ENCODE measurements around the gene GPR179. TPM values are rescaled to one million over a fixed set of nuclear protein-coding genes. Genes with fewer than 3 reads are reported as not detected.

Gene GPR179, protein sequence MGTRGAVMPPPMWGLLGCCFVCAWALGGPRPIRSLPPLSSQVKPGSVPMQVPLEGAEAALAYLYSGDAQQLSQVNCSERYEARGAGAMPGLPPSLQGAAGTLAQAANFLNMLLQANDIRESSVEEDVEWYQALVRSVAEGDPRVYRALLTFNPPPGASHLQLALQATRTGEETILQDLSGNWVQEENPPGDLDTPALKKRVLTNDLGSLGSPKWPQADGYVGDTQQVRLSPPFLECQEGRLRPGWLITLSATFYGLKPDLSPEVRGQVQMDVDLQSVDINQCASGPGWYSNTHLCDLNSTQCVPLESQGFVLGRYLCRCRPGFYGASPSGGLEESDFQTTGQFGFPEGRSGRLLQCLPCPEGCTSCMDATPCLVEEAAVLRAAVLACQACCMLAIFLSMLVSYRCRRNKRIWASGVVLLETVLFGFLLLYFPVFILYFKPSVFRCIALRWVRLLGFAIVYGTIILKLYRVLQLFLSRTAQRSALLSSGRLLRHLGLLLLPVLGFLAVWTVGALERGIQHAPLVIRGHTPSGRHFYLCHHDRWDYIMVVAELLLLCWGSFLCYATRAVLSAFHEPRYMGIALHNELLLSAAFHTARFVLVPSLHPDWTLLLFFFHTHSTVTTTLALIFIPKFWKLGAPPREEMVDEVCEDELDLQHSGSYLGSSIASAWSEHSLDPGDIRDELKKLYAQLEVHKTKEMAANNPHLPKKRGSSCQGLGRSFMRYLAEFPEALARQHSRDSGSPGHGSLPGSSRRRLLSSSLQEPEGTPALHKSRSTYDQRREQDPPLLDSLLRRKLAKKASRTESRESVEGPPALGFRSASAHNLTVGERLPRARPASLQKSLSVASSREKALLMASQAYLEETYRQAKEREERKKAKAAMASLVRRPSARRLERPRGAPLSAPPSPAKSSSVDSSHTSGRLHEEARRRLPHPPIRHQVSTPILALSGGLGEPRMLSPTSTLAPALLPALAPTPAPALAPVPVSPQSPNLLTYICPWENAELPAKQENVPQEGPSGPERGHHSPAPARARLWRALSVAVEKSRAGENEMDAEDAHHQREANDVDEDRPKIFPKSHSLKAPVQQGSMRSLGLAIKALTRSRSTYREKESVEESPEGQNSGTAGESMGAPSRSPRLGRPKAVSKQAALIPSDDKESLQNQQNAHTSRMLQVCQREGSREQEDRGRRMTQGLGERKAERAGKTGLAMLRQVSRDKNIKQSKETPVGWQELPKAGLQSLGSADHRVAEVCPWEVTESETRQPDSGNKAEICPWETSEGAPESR (N-terminal part only)
- under 1 TPM; under 0.01 TPM for total RNA-seq

DNA sequence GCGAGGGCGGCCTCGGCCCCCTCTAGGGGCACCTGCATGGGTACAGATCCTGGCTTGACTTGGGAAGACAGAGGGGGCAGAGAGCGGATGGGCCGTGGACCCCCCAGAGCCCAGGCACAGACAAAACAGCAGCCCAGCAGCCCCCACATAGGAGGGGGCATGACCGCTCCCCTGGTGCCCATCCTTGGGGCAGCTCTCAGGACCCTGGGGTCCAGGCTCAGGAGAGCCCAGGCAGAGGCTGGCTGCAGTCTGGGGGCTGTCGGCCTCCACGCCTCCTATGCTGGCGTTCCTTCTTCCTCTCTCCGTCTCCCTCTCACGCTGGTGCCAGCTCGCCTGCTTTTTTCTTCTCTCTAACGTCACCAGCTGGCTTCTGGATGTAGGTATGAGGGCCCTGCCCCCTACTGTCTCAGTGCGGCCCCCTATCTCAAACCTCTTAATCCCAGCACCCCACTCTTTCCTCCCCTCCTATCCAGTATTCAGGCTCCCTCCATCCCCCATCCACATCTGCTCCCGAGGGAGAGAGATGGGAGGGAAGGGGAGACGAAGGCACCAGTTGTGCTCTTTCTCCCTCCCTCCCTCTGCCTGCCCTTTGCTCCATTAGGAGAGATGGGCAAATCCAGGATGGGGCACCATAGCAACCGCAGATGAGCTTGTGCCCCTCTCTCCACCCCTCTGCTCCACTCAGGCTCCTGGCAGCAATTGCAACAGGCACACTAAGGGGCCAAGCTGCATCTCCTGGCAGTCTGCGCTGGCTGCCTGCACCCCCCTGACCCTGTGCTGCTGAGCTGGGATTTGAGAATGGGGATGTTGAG, at the start of gene GPR179:
GPR179 (minus strand) TSS at position 349 of the 812 bp plus-strand sequence; CDS start at position 182, 167 bp downstream.
- Histone ChIP-seq H3K4me1 (peaks cover 0 to 6% of the 10 kb centered on the region in 2 donors), H3K36me3 (no peaks in the 10 kb centered on the region), H3K27me3 (peaks cover 0 to 10% of the 10 kb centered on the region in 2 donors), H3K27ac (no peak within 1 kb of the TSS), H3K9me3 (no peaks in the 10 kb centered on the region), H3K4me3 (no peak within 1 kb of the TSS)
- TF ChIP-seq POLR2A (IDR thresholded peaks at IDR 0.05) (no peak), POLR2AphosphoS5 (IDR thresholded peaks at IDR 0.05) (no peak)
- TF ChIP-seq, protein P1, sequence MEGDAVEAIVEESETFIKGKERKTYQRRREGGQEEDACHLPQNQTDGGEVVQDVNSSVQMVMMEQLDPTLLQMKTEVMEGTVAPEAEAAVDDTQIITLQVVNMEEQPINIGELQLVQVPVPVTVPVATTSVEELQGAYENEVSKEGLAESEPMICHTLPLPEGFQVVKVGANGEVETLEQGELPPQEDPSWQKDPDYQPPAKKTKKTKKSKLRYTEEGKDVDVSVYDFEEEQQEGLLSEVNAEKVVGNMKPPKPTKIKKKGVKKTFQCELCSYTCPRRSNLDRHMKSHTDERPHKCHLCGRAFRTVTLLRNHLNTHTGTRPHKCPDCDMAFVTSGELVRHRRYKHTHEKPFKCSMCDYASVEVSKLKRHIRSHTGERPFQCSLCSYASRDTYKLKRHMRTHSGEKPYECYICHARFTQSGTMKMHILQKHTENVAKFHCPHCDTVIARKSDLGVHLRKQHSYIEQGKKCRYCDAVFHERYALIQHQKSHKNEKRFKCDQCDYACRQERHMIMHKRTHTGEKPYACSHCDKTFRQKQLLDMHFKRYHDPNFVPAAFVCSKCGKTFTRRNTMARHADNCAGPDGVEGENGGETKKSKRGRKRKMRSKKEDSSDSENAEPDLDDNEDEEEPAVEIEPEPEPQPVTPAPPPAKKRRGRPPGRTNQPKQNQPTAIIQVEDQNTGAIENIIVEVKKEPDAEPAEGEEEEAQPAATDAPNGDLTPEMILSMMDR (IDR thresholded peaks at IDR 0.05) = no peak
- intact Hi-C loops (cut with DNase I; ENCODE audit: low total_unique reads) = loop anchor here (10.0 kb wide), 1 partner anchor 71 kb away; no protein-coding TSS in a partner anchor
- no peak for DNase-seq (ENCODE audit: low spot score in 2 of 2)

DNA sequence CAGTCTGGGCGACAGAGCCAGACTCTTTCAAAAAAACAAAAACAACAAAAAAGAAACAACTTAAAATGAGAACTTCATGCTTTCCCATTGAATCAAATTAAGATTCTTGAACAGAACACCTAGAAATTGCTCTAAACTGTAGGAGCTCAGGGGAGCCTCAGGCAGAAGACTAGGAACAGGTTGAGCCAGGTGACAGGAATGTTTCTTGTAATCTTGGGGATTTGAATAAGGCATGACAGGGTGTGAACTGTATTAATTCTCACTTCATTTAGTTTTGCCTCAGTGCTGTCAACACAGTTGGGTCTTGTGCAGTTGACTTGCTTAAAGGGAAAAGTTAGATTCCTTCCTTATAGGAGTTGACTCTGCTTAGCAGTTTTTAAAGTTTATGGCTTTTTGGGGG, 35.7 kb upstream of the GPR179 start:
- H3K27ac ChIP-seq = no peak overlapping the region
- H3K4me3 ChIP-seq = no peak overlapping the region
- intact Hi-C loops (cut with DNase I; ENCODE audit: low total_unique reads) = no loop called here
- H3K9me3 ChIP-seq = no peaks in the 10 kb centered on the region
- H3K36me3 ChIP-seq = no peaks in the 10 kb centered on the region
- no peaks in the 10 kb centered on the region for H3K4me1 ChIP-seq
- no peak for DNase-seq (ENCODE audit: low spot score in 2 of 2)
- H3K27me3 ChIP-seq = no peaks in the 10 kb centered on the region
- TF ChIP-seq POLR2A (IDR thresholded peaks at IDR 0.05) (no peak), POLR2AphosphoS5 (IDR thresholded peaks at IDR 0.05) (no peak)
- TF ChIP-seq, protein P1 (IDR thresholded peaks at IDR 0.05) = no peak

DNA sequence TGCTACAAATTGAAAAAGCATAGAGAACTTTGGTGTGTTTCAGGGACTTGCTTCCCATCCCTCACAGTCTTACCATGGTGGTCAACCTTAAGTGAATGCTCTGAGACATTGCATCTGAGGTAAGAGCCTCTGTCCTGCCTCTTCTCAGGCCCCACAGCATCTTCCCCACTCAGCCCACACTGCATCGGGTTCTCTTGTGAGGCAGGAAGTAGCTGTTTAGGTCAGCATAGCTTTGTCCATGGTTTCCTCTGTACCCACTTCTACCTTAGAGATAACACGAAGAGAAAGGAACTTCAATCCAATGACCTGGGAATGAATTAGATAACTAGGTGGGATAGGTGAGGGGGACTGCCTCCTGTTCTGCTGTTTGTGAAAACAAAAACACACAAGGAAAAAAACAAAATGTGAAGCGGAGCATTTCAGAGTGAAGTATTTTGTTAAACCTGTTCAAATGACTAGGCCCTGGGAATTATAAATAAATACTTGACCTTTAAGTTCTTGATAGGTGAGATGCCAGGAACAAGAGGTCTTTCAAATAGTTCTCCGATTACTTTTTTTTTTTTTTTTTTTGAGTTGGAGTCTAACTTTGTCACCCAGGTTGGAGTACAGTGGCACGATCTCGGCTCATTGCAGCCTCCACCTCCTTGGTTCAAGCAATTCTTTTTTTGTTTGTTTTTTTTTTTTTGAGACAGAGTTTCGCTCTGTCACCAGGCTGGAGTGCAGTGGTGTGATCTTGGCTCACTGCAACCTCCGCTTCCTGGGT, 25.5 kb upstream of the GPR179 start:
- Histone ChIP-seq H3K4me3 (no peak overlapping the region), H3K36me3 (peaks cover 4% of the 10 kb centered on the region), H3K27me3 (no peaks in the 10 kb centered on the region), H3K4me1 (no peaks in the 10 kb centered on the region), H3K27ac (no peak overlapping the region), H3K9me3 (no peaks in the 10 kb centered on the region)
- intact Hi-C loops (cut with DNase I; ENCODE audit: low total_unique reads) = no loop called here
- TF ChIP-seq POLR2AphosphoS5 (IDR thresholded peaks at IDR 0.05) (no peak), POLR2A (IDR thresholded peaks at IDR 0.05) (no peak)
- TF ChIP-seq, protein P1 (IDR thresholded peaks at IDR 0.05) = no peak
- DNase-seq (ENCODE audit: low spot score in 2 of 2) = no peak

DNA sequence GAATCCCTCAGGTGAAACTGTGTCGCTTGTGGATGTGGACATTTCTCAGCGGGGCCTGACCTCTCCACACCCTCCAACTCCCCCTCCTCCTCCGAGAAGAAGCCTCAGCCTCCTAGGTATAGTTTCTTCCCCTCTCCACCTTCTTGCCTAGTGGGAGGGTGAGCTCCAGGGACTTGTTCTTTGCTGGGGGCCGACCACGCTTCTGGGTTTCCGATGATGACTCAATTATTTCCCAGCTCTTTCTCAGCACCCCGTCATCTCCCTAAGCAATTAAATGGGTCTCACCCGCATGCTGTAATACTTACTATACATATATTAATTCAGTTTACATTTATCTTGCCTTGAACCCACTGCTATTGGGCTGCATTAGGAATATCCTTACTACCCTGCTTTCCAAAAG, 21.0 kb upstream of the GPR179 start:
- TF ChIP-seq POLR2A (IDR thresholded peaks at IDR 0.05) (no peak), POLR2AphosphoS5 (IDR thresholded peaks at IDR 0.05) (no peak)
- TF ChIP-seq, protein P1 (IDR thresholded peaks at IDR 0.05) = no peak
- Histone ChIP-seq H3K9me3 (no peaks in the 10 kb centered on the region), H3K36me3 (peaks cover 4% of the 10 kb centered on the region), H3K27ac (no peak overlapping the region), H3K4me3 (no peak overlapping the region), H3K27me3 (no peaks in the 10 kb centered on the region), H3K4me1 (no peaks in the 10 kb centered on the region)
- intact Hi-C loops (cut with DNase I; ENCODE audit: low total_unique reads) = no loop called here
- no peak for DNase-seq (ENCODE audit: low spot score in 2 of 2)

All from breast epithelium (tissue), 4 donors.